GM10266 (cell line): ENCODE data around the gene ANKRD55.

Experiments used
- DNase-seq: peaks from one replicate; pipeline ENCODE4 v3.0.0; 2012; ENCODE audit errors: extremely low spot score
- CTCF ChIP-seq: IDR thresholded peaks from 2 replicates; pipeline ENCODE4 v1.5.1; 2012; ENCODE audit warnings: mild to moderate bottlenecking, low read depth; ENCODE audit not compliant: control insufficient read depth, insufficient read depth; ENCODE audit errors: missing control alignments

ANKRD55 gene

DNA sequence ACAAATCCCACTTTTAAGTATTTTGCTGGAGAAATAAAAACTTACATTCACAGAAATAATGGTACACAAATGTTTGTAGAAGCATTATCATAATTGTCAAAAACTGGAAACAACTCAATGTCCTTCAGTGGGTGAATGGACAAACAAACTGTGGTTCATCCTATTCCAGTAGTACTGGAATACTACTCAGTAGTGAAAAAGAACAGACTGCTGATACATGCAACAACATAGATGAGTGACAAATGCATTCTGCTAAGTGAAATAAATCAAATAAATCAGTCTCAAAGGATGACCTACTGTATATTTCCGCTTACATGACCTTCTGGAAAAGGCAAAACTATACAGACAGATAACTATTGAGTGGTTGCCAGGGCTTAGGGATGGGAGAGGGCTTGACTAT lies 114.1 kb downstream of the ANKRD55 start:
- TF ChIP-seq CTCF, result no peak
- no peak for DNase-seq

DNA sequence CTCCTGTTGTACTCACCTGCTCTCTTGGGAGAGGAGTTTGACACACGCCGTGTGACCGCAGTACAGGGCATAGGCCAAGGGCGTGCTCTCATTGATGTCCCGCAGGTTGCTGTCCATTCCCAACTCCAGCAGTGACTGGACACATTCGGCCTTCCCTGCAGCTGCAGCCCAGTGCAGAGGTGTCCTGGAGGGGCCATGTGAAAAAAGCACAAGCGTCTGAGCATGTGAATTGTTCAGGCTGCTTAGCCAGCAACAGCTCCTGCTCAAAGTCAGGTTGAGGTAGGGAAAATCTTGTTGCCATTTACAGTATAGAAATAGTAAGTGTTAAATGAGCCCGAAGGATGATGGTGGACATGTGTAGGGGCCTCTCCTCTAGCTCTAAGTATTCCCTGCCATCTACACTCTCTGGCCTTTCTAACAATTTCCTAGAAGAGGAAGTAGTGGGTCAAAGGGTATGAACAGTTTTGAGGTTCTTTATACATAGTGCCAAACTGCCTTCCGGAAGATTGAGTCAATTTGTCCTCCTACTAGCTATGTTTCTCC lies 116.5 kb downstream of the ANKRD55 start:
- DNase-seq, result no peak
- TF ChIP-seq CTCF, result no peak

DNA sequence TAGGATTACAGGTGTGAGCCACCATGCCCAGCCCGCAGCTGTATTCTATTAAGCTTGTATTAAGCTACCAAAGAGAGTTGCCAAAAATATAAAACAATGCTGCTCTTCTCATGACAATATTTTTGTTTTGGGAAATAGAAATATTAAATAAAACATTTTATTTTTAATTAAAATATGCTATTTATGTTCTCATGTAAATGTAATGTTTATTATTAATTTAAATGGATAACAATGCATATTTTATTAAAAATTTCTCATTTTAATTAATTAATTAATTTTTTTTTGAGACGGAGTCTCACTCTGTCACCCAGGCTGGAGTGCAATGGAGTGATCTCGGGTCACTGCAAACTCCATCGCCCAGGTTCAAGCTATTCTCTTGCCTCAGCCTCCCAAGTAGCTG lies 117.5 kb downstream of the ANKRD55 start:
- TF ChIP-seq CTCF, result no peak
- DNase-seq, result no peak

GRCh38 chr5:56112526-56113121 lies 120.5 kb downstream of the ANKRD55 start:
- no peak for TF ChIP-seq CTCF

GRCh38 chr5:56111404-56111781 lies 121.7 kb downstream of the ANKRD55 start:
- no peak for TF ChIP-seq CTCF

More at GRCh38 chr5:56112526-56113121, 120.5 kb downstream of the ANKRD55 start:
- no peak for DNase-seq

GRCh38 chr5:56110646-56111403 lies 122.3 kb downstream of the ANKRD55 start:
- no peak for TF ChIP-seq CTCF
- DNase-seq, result no peak

More at GRCh38 chr5:56111404-56111781, 121.7 kb downstream of the ANKRD55 start:
- DNase-seq, result no peak

DNA sequence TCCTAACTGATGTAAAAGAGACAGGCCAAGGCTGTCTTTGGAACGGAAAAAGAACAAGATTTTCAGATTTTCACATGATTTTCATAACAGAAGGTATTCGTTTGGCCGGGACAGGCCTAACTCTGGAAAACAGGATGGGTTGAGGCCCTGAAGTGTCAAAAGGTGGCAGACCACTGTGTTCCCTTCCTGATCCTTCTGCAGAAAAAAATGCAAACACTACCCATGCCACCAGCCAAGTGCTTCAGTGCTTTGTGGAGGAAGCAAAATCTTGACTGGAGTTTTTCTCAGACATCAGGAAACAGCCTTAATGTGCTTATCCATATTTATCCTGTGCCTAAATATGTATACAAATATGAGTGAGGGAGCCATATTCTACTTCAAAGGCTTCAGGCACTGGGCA lies 124.9 kb downstream of the ANKRD55 start:
- no peak for DNase-seq
- no peak for TF ChIP-seq CTCF
